ENCODE results near the gene ZNF862. TPM values are rescaled to one million over a fixed set of nuclear protein-coding genes. Genes with fewer than 3 reads are reported as not detected.

Gene ZNF862
- total and polyA plus RNA-seq, 2 of the 8 experiments (the other 6 are each of a cell fraction or from before 2014, with no cell fraction given), result 1.8 to 3.9 TPM

DNA sequence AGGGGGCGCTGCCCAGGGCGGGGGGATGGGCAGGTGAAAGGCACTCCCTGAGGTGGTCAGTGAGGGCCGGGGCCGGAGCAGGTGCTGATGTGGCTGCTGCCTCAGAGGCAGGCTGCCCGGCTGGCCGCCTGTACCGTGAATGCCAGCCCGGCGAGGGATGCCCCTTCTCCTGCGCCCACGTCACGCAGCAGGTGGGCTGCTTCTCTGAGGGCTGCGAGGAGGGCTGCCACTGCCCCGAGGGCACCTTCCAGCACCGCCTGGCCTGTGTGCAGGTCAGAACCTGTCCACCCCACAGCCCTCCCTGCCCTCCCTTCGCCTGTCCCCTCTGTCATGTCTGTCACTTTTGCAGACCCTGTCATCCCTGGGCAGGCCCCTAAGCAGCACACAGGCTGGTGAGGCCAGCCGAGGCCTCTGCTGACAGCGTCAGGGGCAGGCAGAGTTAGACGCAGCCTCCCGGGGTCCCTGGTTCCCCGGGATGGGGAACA lies 21.9 kb upstream of the ZNF862 start:
- POLR2A ChIA-PET (ENCODE audit: partially characterized antibody), result interaction anchor here (2.4 kb wide), 1 partner anchor 20 kb away, joined by 5 read pairs; no protein-coding TSS in a partner anchor
- FAIRE-seq, result no peak

More for the DNA sequence above, 21.9 kb upstream of the ZNF862 start:
- H3K14ac ChIP-seq (ENCODE audit: insufficient read length), result no peak overlapping the region
- H2BK120ac ChIP-seq (replicated peaks; ENCODE audit: low read depth, low read length), result no peak overlapping the region
- no peaks in the 10 kb centered on the region for H3K23me2 ChIP-seq (ENCODE audit: low read depth, low read length)
- H3K79me2 ChIP-seq (ENCODE audit: control insufficient read depth in 1 of 2, insufficient read depth in 2 of 2, low read length in 2 of 2), result no peaks in the 10 kb centered on the region
- H2AK5ac ChIP-seq (ENCODE audit: low read depth, low read length), result peak overlapping the region; percentile 65; the same call in 1 of the 2 replicates
- no peak overlapping the region for H4K91ac ChIP-seq (replicated peaks; ENCODE audit: insufficient read length, low read length)
- H3K27ac ChIP-seq (ENCODE audit: low read depth, low read length), result no peak overlapping the region
- H3K4ac ChIP-seq (replicated peaks; ENCODE audit: insufficient read length, low read depth, low read length), result no peak overlapping the region
- no peaks in the 10 kb centered on the region for H3K27me3 ChIP-seq (replicated peaks in 1 of 4; ENCODE audit: control insufficient read depth in 3 of 4, extremely low read depth in 1 of 4, insufficient read depth in 3 of 4, low read length in 3 of 4)
- peaks cover 0 to 20% (median 8%) of the 10 kb centered on the region in 4 experiments; a peak in 6 of 7 replicates for H3K4me1 ChIP-seq (replicated peaks in 1 of 4; ENCODE audit: control insufficient read depth in 3 of 4, insufficient read depth in 4 of 4, low read length in 3 of 4)
- CTCF ChIA-PET (ENCODE audit: partially characterized antibody), result interaction anchor here (0.8 to 5.2 kb wide), 6 partner anchors 8 to 66 kb away, joined by 3 to 67 read pairs (median 8); no protein-coding TSS in a partner anchor
- no peaks in the 10 kb centered on the region for H3K36me3 ChIP-seq (ENCODE audit: control insufficient read depth in 2 of 4, insufficient read depth in 4 of 4, low read length in 3 of 4)
- H3K4me2 ChIP-seq (ENCODE audit: insufficient read depth in 1 of 2, low read depth in 2 of 2, low read length in 2 of 2), result no peak overlapping the region; a peak in 1 of 4 replicates
- no peaks in the 10 kb centered on the region for H3K9me3 ChIP-seq (ENCODE audit: insufficient read depth in 2 of 2, low read depth in 1 of 2, low read length in 1 of 2)
- H3K56ac ChIP-seq (replicated peaks; ENCODE audit: insufficient read length, low read depth, low read length), result no peak overlapping the region
- H2BK12ac ChIP-seq (ENCODE audit: low read depth, low read length), result peak overlapping the region; percentile 50; the same call in 1 of the 2 replicates
- no peak overlapping the region for H3K23ac ChIP-seq (ENCODE audit: insufficient read length)
- H2BK5ac ChIP-seq (ENCODE audit: low read depth, low read length), result peak overlapping the region; percentile 44; the same call in 1 of the 2 replicates
- no peak for DNase-seq (ENCODE audit: low read depth in 1 of 2, low spot score in 2 of 2)
- H4K20me1 ChIP-seq (replicated peaks in 1 of 2; ENCODE audit: control insufficient read depth in 1 of 2, insufficient read depth in 2 of 2, low read length in 2 of 2), result no peaks in the 10 kb centered on the region
- peak overlapping the region; percentile 29; the same call in 1 of the 2 replicates for H2BK15ac ChIP-seq (ENCODE audit: low read length)
- no peak overlapping the region for H3K9ac ChIP-seq (replicated peaks in 1 of 4; ENCODE audit: extremely low read depth in 1 of 4, low read depth in 3 of 4, low read length in 3 of 4)
- no peak overlapping the region for H4K5ac ChIP-seq (ENCODE audit: insufficient read length, low read depth, low read length)
- H3K4me3 ChIP-seq (ENCODE audit: extremely low read depth in 1 of 4, insufficient read depth in 2 of 4, low read depth in 3 of 4, low read length in 4 of 4), result no peak overlapping the region
- no peak overlapping the region for H2AFZ ChIP-seq (ENCODE audit: low read length)
- H4K8ac ChIP-seq (ENCODE audit: extremely low read depth, insufficient read depth, low read length), result peak overlapping the region; percentile 68; the same call in 1 of the 2 replicates
- no peak for TF ChIP-seq JUND (IDR thresholded peaks at IDR 0.05; ENCODE audit: low read length)
- no peak for TF ChIP-seq CBX5 (IDR thresholded peaks at IDR 0.05; ENCODE audit: low read depth, low read length)
- TF ChIP-seq E2F6 (IDR thresholded peaks at IDR 0.05), result no peak
- TF ChIP-seq TEAD4 (IDR thresholded peaks at IDR 0.05; ENCODE audit: low read depth, low read length), result no peak
- TF ChIP-seq SRF (IDR thresholded peaks at IDR 0.05; ENCODE audit: low read depth, low read length), result no peak
- TF ChIP-seq TCF12 (IDR thresholded peaks at IDR 0.05; ENCODE audit: low read depth, low read length), result no peak
- no peak for TF ChIP-seq CEBPB (IDR thresholded peaks at IDR 0.05; ENCODE audit: low read depth, low read length)
- TF ChIP-seq YY1 (IDR thresholded peaks at IDR 0.05; ENCODE audit: low read depth, low read length), result no peak
- no peak for TF ChIP-seq RNF2 (IDR thresholded peaks at IDR 0.05; ENCODE audit: borderline replicate concordance, low read depth, low read length, missing control alignments, poor library complexity, severe bottlenecking)
- TF ChIP-seq EZH2 (IDR thresholded peaks at IDR 0.05; ENCODE audit: low read depth, low read length, severe bottlenecking), result no peak
- H2BK20ac ChIP-seq (ENCODE audit: low read length), result no peak overlapping the region
- 77% methylated on average over 10 of the region's 21 CpGs; no CpG with 5 or more reads in 1 of the 2 experiments for WGBS, 2 experiments (ENCODE audit: extremely low coverage in 1 of 2, insufficient coverage in 1 of 2, insufficient read length in 1 of 2, insufficient replicate concordance in 2 of 2, low coverage in 1 of 2, low lambda C conversion rate in 2 of 2, missing lambda C conversion rate in 1 of 2)
- no peak overlapping the region for H3K18ac ChIP-seq (ENCODE audit: extremely low read depth, low read length)
- no peaks in the 10 kb centered on the region; the same call in 1 of the 2 replicates for H3K79me1 ChIP-seq (ENCODE audit: low read depth, low read length)
